NT2/D1 (cell line): ENCODE results near the gene DENND5B.

Experiments used
- DNase-seq: peaks from one replicate; pipeline ENCODE4 v3.0.0-alpha.2; 2011; ENCODE audit warnings: low read depth, low spot score
- H3K27me3 ChIP-seq: 2 replicates; pipeline ENCODE4 v1.6.0; 2011; ENCODE audit warnings: mild to moderate bottlenecking; ENCODE audit not compliant: insufficient read length, insufficient read depth
- H3K36me3 ChIP-seq: 2 replicates; pipeline ENCODE4 v1.6.1; 2011; ENCODE audit warnings: mild to moderate bottlenecking, low read length, mixed read lengths; ENCODE audit not compliant: insufficient read depth, insufficient read length
- H3K4me1 ChIP-seq: 2 replicates; pipeline ENCODE4 v1.5.1; 2011; ENCODE audit not compliant: insufficient read depth, insufficient read length
- H3K4me3 ChIP-seq: 2 replicates; pipeline ENCODE4 v1.5.1; 2011; ENCODE audit warnings: low read depth; ENCODE audit not compliant: insufficient read length
- H3K9ac ChIP-seq: 2 replicates; pipeline ENCODE4 v1.6.0; 2011; ENCODE audit warnings: low read depth; ENCODE audit not compliant: insufficient read length
- H3K9me3 ChIP-seq: 2 replicates; pipeline ENCODE4 v1.5.1; 2011; ENCODE audit warnings: mild to moderate bottlenecking, low read length; ENCODE audit not compliant: insufficient read depth
- SUZ12 ChIP-seq: IDR thresholded peaks from 2 replicates; pipeline ENCODE4 v1.6.1; 2011; ENCODE audit not compliant: insufficient read length, insufficient read depth; ENCODE audit errors: extremely low read depth

DENND5B gene

GRCh38 chr12:31337952-31338351 lies 253.0 kb downstream of the DENND5B start:
- no peak for DNase-seq
- H3K36me3 ChIP-seq, result no peaks in the 10 kb centered on the region

More at GRCh38 chr12:31337952-31338351, 253.0 kb downstream of the DENND5B start:
- Histone ChIP-seq H3K4me3 (no peak overlapping the region), H3K9me3 (no peaks in the 10 kb centered on the region), H3K27me3 (no peaks in the 10 kb centered on the region), H3K9ac (no peak overlapping the region), H3K4me1 (no peaks in the 10 kb centered on the region)
- no peak for TF ChIP-seq SUZ12
